Activated T-cell treated with anti-CD3 and anti-CD28 coated beads, Interleukin-2, amount 50 U/mL, for 24 hours (primary cell): ENCODE data around the gene MICALL1.

Experiments
- DNase-seq: peaks from one replicate; pipeline ENCODE4 v3.0.0-alpha.2; 2020
- H3K27ac Mint-ChIP-seq: 2 replicates; pipeline ENCODE4 v1.8.0; 2020; ENCODE audit warnings: mild to moderate bottlenecking, mixed read lengths
- H3K27me3 Mint-ChIP-seq: 2 replicates; pipeline ENCODE4 v1.8.0; 2020; ENCODE audit warnings: mixed read lengths
- H3K36me3 Mint-ChIP-seq: 2 replicates; pipeline ENCODE4 v1.8.0; 2020; ENCODE audit warnings: low read depth, mixed read lengths
- H3K4me1 Mint-ChIP-seq: 2 replicates; pipeline ENCODE4 v1.8.0; 2020; ENCODE audit warnings: low read depth, mixed read lengths
- H3K4me3 Mint-ChIP-seq: 2 replicates; pipeline ENCODE4 v1.8.0; 2020; ENCODE audit warnings: mild to moderate bottlenecking, moderate library complexity, mixed read lengths
- H3K9me3 Mint-ChIP-seq: 2 replicates; pipeline ENCODE4 v1.8.0; 2020; ENCODE audit warnings: mixed read lengths

MICALL1 gene, protein sequence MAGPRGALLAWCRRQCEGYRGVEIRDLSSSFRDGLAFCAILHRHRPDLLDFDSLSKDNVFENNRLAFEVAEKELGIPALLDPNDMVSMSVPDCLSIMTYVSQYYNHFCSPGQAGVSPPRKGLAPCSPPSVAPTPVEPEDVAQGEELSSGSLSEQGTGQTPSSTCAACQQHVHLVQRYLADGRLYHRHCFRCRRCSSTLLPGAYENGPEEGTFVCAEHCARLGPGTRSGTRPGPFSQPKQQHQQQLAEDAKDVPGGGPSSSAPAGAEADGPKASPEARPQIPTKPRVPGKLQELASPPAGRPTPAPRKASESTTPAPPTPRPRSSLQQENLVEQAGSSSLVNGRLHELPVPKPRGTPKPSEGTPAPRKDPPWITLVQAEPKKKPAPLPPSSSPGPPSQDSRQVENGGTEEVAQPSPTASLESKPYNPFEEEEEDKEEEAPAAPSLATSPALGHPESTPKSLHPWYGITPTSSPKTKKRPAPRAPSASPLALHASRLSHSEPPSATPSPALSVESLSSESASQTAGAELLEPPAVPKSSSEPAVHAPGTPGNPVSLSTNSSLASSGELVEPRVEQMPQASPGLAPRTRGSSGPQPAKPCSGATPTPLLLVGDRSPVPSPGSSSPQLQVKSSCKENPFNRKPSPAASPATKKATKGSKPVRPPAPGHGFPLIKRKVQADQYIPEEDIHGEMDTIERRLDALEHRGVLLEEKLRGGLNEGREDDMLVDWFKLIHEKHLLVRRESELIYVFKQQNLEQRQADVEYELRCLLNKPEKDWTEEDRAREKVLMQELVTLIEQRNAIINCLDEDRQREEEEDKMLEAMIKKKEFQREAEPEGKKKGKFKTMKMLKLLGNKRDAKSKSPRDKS

GRCh38 chr22:37905534-37906363 lies at the start of gene MICALL1:
Gene MICALL1, plus strand, starts transcription at chr22:37906297. Its CDS starts 126 bp downstream, at chr22:37906423.
- Mint-ChIP-seq H3K27me3 (no peaks in the 10 kb centered on the region), H3K27ac (peak within 1 kb of the TSS; percentile 86), H3K4me3 (peak within 1 kb of the TSS; percentile 74), H3K36me3 (peaks cover 2% of the 10 kb centered on the region), H3K9me3 (no peaks in the 10 kb centered on the region), H3K4me1 (peaks cover 27% of the 10 kb centered on the region)
- DNase-seq = peak; percentile 81

GRCh38 chr22:37860796-37861421 lies 45.2 kb upstream of the MICALL1 start:
- Mint-ChIP-seq H3K27me3 (no peaks in the 10 kb centered on the region), H3K4me1 (peaks cover 22% of the 10 kb centered on the region), H3K36me3 (peaks cover 93% of the 10 kb centered on the region), H3K9me3 (no peaks in the 10 kb centered on the region), H3K27ac (peak overlapping the region; percentile 1), H3K4me3 (no peak overlapping the region)
- no peak for DNase-seq

- Mint-ChIP-seq H3K27ac (peak overlapping the region; percentile 52), H3K9me3 (no peaks in the 10 kb centered on the region), H3K4me3 (no peak overlapping the region), H3K4me1 (peaks cover 20% of the 10 kb centered on the region), H3K27me3 (no peaks in the 10 kb centered on the region), H3K36me3 (peaks cover 94% of the 10 kb centered on the region)
- no peak for DNase-seq
Observed at GRCh38 chr22:37862570-37863325, 43.3 kb upstream of the MICALL1 start.

- peaks cover 97% of the 10 kb centered on the region for H3K36me3 Mint-ChIP-seq
- H3K27ac Mint-ChIP-seq = no peak overlapping the region
- no peaks in the 10 kb centered on the region for H3K9me3 Mint-ChIP-seq
- H3K4me3 Mint-ChIP-seq = no peak overlapping the region
- H3K27me3 Mint-ChIP-seq = no peaks in the 10 kb centered on the region
- DNase-seq = no peak
- peaks cover 20% of the 10 kb centered on the region for H3K4me1 Mint-ChIP-seq
Observed at GRCh38 chr22:37865510-37865909, 40.6 kb upstream of the MICALL1 start.

GRCh38 chr22:37870273-37870672 lies 35.8 kb upstream of the MICALL1 start:
- H3K27ac Mint-ChIP-seq = no peak overlapping the region
- no peaks in the 10 kb centered on the region for H3K9me3 Mint-ChIP-seq
- H3K27me3 Mint-ChIP-seq = no peaks in the 10 kb centered on the region
- H3K36me3 Mint-ChIP-seq = peaks cover 94% of the 10 kb centered on the region
- H3K4me3 Mint-ChIP-seq = no peak overlapping the region
- no peaks in the 10 kb centered on the region for H3K4me1 Mint-ChIP-seq
- DNase-seq = no peak

GRCh38 chr22:37880668-37881440 lies 25.2 kb upstream of the MICALL1 start:
- peak overlapping the region; percentile 11 for H3K27ac Mint-ChIP-seq
- no peaks in the 10 kb centered on the region for H3K9me3 Mint-ChIP-seq
- DNase-seq = no peak
- H3K27me3 Mint-ChIP-seq = no peaks in the 10 kb centered on the region
- peaks cover 7% of the 10 kb centered on the region for H3K4me1 Mint-ChIP-seq
- H3K36me3 Mint-ChIP-seq = peaks cover 91% of the 10 kb centered on the region
- H3K4me3 Mint-ChIP-seq = no peak overlapping the region

- no peaks in the 10 kb centered on the region for H3K27me3 Mint-ChIP-seq
- no peaks in the 10 kb centered on the region for H3K9me3 Mint-ChIP-seq
- no peak overlapping the region for H3K4me3 Mint-ChIP-seq
- peak overlapping the region; percentile 64 for H3K27ac Mint-ChIP-seq
- no peak for DNase-seq
- peaks cover 2% of the 10 kb centered on the region for H3K4me1 Mint-ChIP-seq
- peaks cover 89% of the 10 kb centered on the region for H3K36me3 Mint-ChIP-seq
Observed at GRCh38 chr22:37884420-37884819, 21.7 kb upstream of the MICALL1 start.

DNA sequence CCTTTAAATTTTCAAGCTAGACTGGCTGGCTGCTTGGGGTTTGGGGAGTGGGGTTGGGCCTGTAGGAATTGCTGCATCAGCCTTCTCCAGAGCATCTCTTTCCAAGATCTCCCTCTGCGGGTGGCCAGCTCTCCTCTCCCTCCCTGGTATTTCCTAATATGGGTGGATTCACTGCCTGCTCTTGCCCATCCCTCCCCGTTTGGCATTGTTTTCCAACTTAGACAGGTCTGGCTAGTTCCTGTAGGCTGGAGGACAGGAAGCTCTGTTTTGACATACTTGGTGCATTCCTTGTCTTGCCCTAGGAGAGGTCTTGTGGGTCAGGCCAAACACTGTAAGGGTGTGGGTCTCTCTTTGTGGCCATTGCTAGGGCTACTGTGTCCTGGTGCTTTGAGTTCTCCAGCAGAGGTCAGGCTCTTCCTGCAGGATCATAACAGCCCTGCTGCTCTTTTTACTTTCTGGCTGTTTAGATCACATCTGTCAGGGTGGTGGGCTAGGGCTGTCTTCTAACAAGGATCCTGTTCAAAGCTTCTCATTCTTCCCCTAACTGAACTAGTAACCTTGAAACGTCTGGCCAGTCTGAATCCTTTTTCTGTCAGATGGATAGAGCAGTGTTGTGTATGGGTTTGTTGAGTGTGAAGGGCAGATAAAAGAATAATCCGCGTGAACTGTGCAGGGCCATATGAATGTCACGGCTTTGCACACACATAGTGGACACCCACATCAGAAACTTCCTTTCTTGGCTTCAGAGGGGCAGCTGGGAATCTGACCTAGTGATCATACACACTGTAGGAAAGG lies 18.3 kb upstream of the MICALL1 start:
- H3K36me3 Mint-ChIP-seq = peaks cover 90% of the 10 kb centered on the region

GRCh38 chr22:37891926-37892325 lies 14.2 kb upstream of the MICALL1 start:
- no peaks in the 10 kb centered on the region for H3K27me3 Mint-ChIP-seq
- peaks cover 69% of the 10 kb centered on the region for H3K36me3 Mint-ChIP-seq
- no peaks in the 10 kb centered on the region for H3K9me3 Mint-ChIP-seq
- no peak for DNase-seq
- H3K4me1 Mint-ChIP-seq = peaks cover 24% of the 10 kb centered on the region
- no peak overlapping the region for H3K27ac Mint-ChIP-seq
- H3K4me3 Mint-ChIP-seq = no peak overlapping the region

More for the DNA sequence above, 18.3 kb upstream of the MICALL1 start:
- H3K27me3 Mint-ChIP-seq = no peaks in the 10 kb centered on the region
- no peak for DNase-seq
- H3K9me3 Mint-ChIP-seq = no peaks in the 10 kb centered on the region
- H3K27ac Mint-ChIP-seq = peak overlapping the region; percentile 32
- H3K4me1 Mint-ChIP-seq = peaks cover 2% of the 10 kb centered on the region
- no peak overlapping the region for H3K4me3 Mint-ChIP-seq

DNA sequence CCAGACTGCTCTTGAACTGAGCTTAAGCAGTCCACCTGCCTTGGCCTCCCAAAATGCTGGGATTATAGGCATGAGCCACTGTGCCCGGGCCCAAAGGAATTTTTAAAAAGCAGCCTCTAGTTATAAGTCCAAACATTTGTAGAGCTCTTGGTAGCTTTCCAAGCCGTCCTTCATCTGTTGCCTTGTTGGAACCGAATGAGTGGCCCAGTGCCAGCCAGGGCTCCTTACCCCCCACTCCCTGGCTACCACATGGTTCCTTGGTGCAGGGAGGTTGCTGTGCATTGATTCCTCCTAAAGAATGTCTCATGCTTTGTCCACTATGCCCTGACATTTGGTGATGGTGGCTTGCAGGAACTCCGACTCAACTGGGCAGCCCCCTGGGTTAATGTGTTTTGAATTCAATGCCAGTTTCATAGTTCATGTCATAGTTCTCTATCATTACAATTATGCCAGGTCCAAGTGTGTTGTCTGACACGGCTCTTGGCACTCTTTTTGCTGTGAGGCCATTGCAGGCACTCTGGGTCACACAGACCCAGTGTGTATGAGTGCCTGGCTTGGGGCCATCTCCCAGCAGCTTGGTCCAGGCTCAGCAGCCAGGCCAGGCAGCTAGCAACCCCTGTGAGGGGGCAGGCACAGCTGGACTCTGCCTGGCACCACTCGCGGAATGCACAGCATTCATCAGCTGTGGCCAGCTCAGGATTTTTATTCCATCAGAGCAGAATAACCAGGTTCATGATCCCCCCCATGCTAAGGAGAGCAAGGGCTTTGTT lies 13.3 kb upstream of the MICALL1 start:
- H3K4me1 Mint-ChIP-seq = peaks cover 26% of the 10 kb centered on the region
- no peak overlapping the region for H3K4me3 Mint-ChIP-seq
- no peaks in the 10 kb centered on the region for H3K27me3 Mint-ChIP-seq
- H3K36me3 Mint-ChIP-seq = peaks cover 61% of the 10 kb centered on the region
- no peaks in the 10 kb centered on the region for H3K9me3 Mint-ChIP-seq
- H3K27ac Mint-ChIP-seq = peak overlapping the region; percentile 80
- no peak for DNase-seq

- peak overlapping the region; percentile 80 for H3K27ac Mint-ChIP-seq
- H3K9me3 Mint-ChIP-seq = no peaks in the 10 kb centered on the region
- peaks cover 26% of the 10 kb centered on the region for H3K4me1 Mint-ChIP-seq
- no peak for DNase-seq
- peaks cover 52% of the 10 kb centered on the region for H3K36me3 Mint-ChIP-seq
- H3K4me3 Mint-ChIP-seq = no peak overlapping the region
- no peaks in the 10 kb centered on the region for H3K27me3 Mint-ChIP-seq
Observed at GRCh38 chr22:37893583-37893983, 12.5 kb upstream of the MICALL1 start.
